H9 (cell line): ENCODE data around the gene TADA3. TPM values are rescaled to one million over a fixed set of nuclear protein-coding genes. Genes with fewer than 3 reads are reported as not detected.

ENCODE experiments used
- DNase-seq: peaks from one replicate; pipeline ENCODE4 v3.0.0-alpha.2; 2017
- H2AFZ ChIP-seq: one replicate; pipeline ENCODE4 v1.6.1; 2013; ENCODE audit warnings: mild to moderate bottlenecking, low read length, control low read depth, moderate library complexity
- H2AK5ac ChIP-seq: 2 replicates; pipeline ENCODE4 v1.6.1; 2013; ENCODE audit warnings: low read length, control low read depth, mixed read lengths; ENCODE audit not compliant: insufficient read length
- H2BK120ac ChIP-seq: one replicate; pipeline ENCODE4 v1.6.1; 2013; ENCODE audit warnings: low read depth, mild to moderate bottlenecking, low read length, control low read depth, inconsistent platforms; ENCODE audit not compliant: poor library complexity, severe bottlenecking
- H2BK12ac ChIP-seq: 2 replicates; pipeline ENCODE4 v1.6.1; 2013; ENCODE audit warnings: low read length, control low read depth, mixed read lengths, low read depth; ENCODE audit not compliant: insufficient read length
- H2BK15ac ChIP-seq: 2 replicates; pipeline ENCODE4 v1.6.1; 2013; ENCODE audit warnings: low read depth, low read length, control low read depth
- H2BK20ac ChIP-seq: one replicate; pipeline ENCODE4 v1.6.1; 2013; ENCODE audit warnings: low read depth, mild to moderate bottlenecking, low read length, control low read depth, inconsistent platforms; ENCODE audit not compliant: poor library complexity, severe bottlenecking
- H2BK5ac ChIP-seq: 2 replicates; pipeline ENCODE4 v1.6.1; 2013; ENCODE audit warnings: low read length, control low read depth, mixed read lengths; ENCODE audit not compliant: insufficient read length
- H3K14ac ChIP-seq: 2 replicates; pipeline ENCODE4 v1.6.1; 2013; ENCODE audit warnings: low read length, control low read depth; ENCODE audit not compliant: insufficient read depth
- H3K18ac ChIP-seq: 2 replicates; pipeline ENCODE4 v1.6.1; 2013; ENCODE audit warnings: low read depth, mild to moderate bottlenecking, mixed read lengths, low read length, control low read depth; ENCODE audit not compliant: insufficient read length
- H3K23ac ChIP-seq: 2 replicates; pipeline ENCODE4 v1.6.1; 2013; ENCODE audit warnings: low read length, control low read depth, mixed read lengths, low read depth; ENCODE audit not compliant: insufficient read length
- H3K23me2 ChIP-seq: 2 replicates; pipeline ENCODE4 v1.6.1; 2013; ENCODE audit warnings: low read depth, mild to moderate bottlenecking, mixed read lengths, low read length, control low read depth; ENCODE audit not compliant: insufficient read length, poor library complexity, severe bottlenecking
- H3K27ac ChIP-seq: 2 replicates; pipeline ENCODE4 v1.5.1; 2013; ENCODE audit warnings: low read length, control low read depth, mixed read lengths, low read depth; ENCODE audit not compliant: insufficient read length
- H3K27me3 ChIP-seq: 2 replicates; pipeline ENCODE4 v1.6.1; 2013; ENCODE audit warnings: low read length, control low read depth, inconsistent platforms; ENCODE audit not compliant: insufficient read depth
- H3K4ac ChIP-seq: 2 replicates; pipeline ENCODE4 v1.6.1; 2013; ENCODE audit warnings: low read depth, mild to moderate bottlenecking, control low read depth, inconsistent platforms, low read length, moderate library complexity
- H3K4me1 ChIP-seq: 2 replicates; pipeline ENCODE4 v1.6.1; 2013; ENCODE audit warnings: low read length, control low read depth, inconsistent platforms; ENCODE audit not compliant: insufficient read depth
- H3K4me2 ChIP-seq: 2 replicates; pipeline ENCODE4 v1.6.1; 2013; ENCODE audit warnings: low read length, control low read depth, mixed read lengths; ENCODE audit not compliant: insufficient read length, insufficient read depth
- H3K56ac ChIP-seq: 2 replicates; pipeline ENCODE4 v1.6.1; 2013; ENCODE audit warnings: low read depth, mild to moderate bottlenecking, mixed read lengths, low read length, control low read depth; ENCODE audit not compliant: insufficient read length
- H3K79me1 ChIP-seq: 2 replicates; pipeline ENCODE4 v1.6.1; 2013; ENCODE audit warnings: low read depth, mild to moderate bottlenecking, moderate library complexity, low read length, control low read depth, inconsistent platforms; ENCODE audit not compliant: insufficient read depth, poor library complexity, severe bottlenecking
- H3K79me2 ChIP-seq: 2 replicates; pipeline ENCODE4 v1.6.1; 2013; ENCODE audit warnings: low read length, control low read depth, inconsistent platforms; ENCODE audit not compliant: insufficient read depth
- H3K9ac ChIP-seq: 2 replicates; pipeline ENCODE4 v1.6.1; 2013; ENCODE audit warnings: low read length, control low read depth, mixed read lengths; ENCODE audit not compliant: insufficient read length; ENCODE audit errors: extremely low read depth
- H3K9me3 ChIP-seq: one replicate; pipeline ENCODE4 v1.6.1; 2013; ENCODE audit warnings: low read depth, low read length, inconsistent platforms; ENCODE audit not compliant: control insufficient read depth
- H3T11ph ChIP-seq: one replicate; pipeline ENCODE4 v1.6.1; 2013; ENCODE audit warnings: mild to moderate bottlenecking, low read length, control low read depth, inconsistent platforms
- H4K20me1 ChIP-seq: one replicate; pipeline ENCODE4 v1.6.1; 2013; ENCODE audit not compliant: control insufficient read depth, insufficient read length, insufficient read depth
- H4K5ac ChIP-seq: 2 replicates; pipeline ENCODE4 v1.6.1; 2013; ENCODE audit warnings: low read depth, mild to moderate bottlenecking, mixed read lengths, low read length, control low read depth; ENCODE audit not compliant: insufficient read length
- H4K8ac ChIP-seq: replicated peaks from 2 replicates; pipeline ENCODE4 v1.6.1; 2013; ENCODE audit warnings: low read length, control low read depth, mixed read lengths, low read depth; ENCODE audit not compliant: insufficient read length
- H4K91ac ChIP-seq: 2 replicates; pipeline ENCODE4 v1.6.1; 2013; ENCODE audit warnings: low read depth, mild to moderate bottlenecking, moderate library complexity, mixed read lengths, low read length, control low read depth; ENCODE audit not compliant: insufficient read length
- H3K27ac Mint-ChIP-seq, 3 experiments: 2 replicates in 2 of 3; 3 replicates in 1 of 3; pipeline ENCODE4 v1.8.0; 2020 to 2021; ENCODE audit warnings: mixed read lengths in 3 of 3, mild to moderate bottlenecking in 1 of 3, moderate library complexity in 1 of 3
- H3K27me3 Mint-ChIP-seq: 2 replicates; pipeline ENCODE4 v1.8.0; 2021; ENCODE audit warnings: low read depth, mild to moderate bottlenecking, moderate library complexity, mixed read lengths
- H3K36me3 Mint-ChIP-seq, 3 experiments: 2 replicates in 2 of 3; 3 replicates in 1 of 3; pipeline ENCODE4 v1.8.0; 2020 to 2021; ENCODE audit warnings: low read depth in 3 of 3, mixed read lengths in 3 of 3; ENCODE audit not compliant: insufficient read depth in 1 of 3
- H3K4me1 Mint-ChIP-seq, 2 experiments: 2 replicates each; pipeline ENCODE4 v1.8.0; 2020; ENCODE audit warnings: mixed read lengths in 2 of 2
- H3K4me3 Mint-ChIP-seq, 2 experiments: 2 replicates in 1 of 2; 3 replicates in 1 of 2; pipeline ENCODE4 v1.8.0; 2020 to 2021; ENCODE audit warnings: mild to moderate bottlenecking in 2 of 2, mixed read lengths in 2 of 2, moderate library complexity in 1 of 2
- H3K9me3 Mint-ChIP-seq, 2 experiments: 2 replicates in 1 of 2; 3 replicates in 1 of 2; pipeline ENCODE4 v1.8.0; 2020; ENCODE audit warnings: mild to moderate bottlenecking in 2 of 2, mixed read lengths in 2 of 2, moderate library complexity in 1 of 2
- CTCF ChIP-seq: fragments of 200-600 bp; sonication (generic); conservative IDR thresholded peaks from 3 replicates; pipeline ENCODE4 v1.8.0; 2021; ENCODE audit warnings: antibody characterized with exemption, mild to moderate bottlenecking
- whole genome bisulfite sequencing: extraction: QIAGEN DNeasy Blood & Tissue Kit; methylation state at CpG from one replicate; pipeline ENCODE4 v1.1.7; 2013; ENCODE audit warnings: missing lambda C conversion rate, low lambda C conversion rate, mixed read lengths; ENCODE audit not compliant: insufficient read length; ENCODE audit errors: extremely low coverage; 5-methylcytosine and 5-hydroxymethylcytosine counted together
- total RNA-seq: library from RNA; stranded (reverse); gene quantifications from 2 replicates; pipeline ENCODE4 v1.2.1, GENCODE V29; 2021

The TADA3 gene
- total RNA-seq, 1 experiment from 2014 or later = 49.8 TPM

GRCh38 chr3:9810433-9810770, 18.1 kb upstream of the TADA3 start:
- peak overlapping the region; percentile 70 for H3K4me2 ChIP-seq
- H3K9me3 ChIP-seq = no peaks in the 10 kb centered on the region
- no peaks in the 10 kb centered on the region for H3K4me1 ChIP-seq
- no peak overlapping the region for H4K91ac ChIP-seq
- H2AK5ac ChIP-seq = no peak overlapping the region
- H4K8ac ChIP-seq = no peak overlapping the region
- Mint-ChIP-seq H3K9me3 (no peaks in the 10 kb centered on the region), H3K36me3 (peaks cover 2 to 18% (median 13%) of the 10 kb centered on the region in 3 experiments; a peak in 6 of 7 replicates), H3K4me3 (peak overlapping the region; percentile 71 to 86), H3K4me1 (peaks cover 20 to 23% of the 10 kb centered on the region in 2 experiments), H3K27me3 (peaks cover 16% of the 10 kb centered on the region), H3K27ac (no peak overlapping the region)
- no peak overlapping the region for H2BK20ac ChIP-seq
- H4K5ac ChIP-seq = no peak overlapping the region
- no peak overlapping the region for H2BK12ac ChIP-seq
- no peak overlapping the region for H2BK15ac ChIP-seq
- H3K23me2 ChIP-seq = peaks cover 7% of the 10 kb centered on the region
- WGBS = no CpG with 5 or more reads among the region's 18 CpGs
- H3K18ac ChIP-seq = no peak overlapping the region
- no peak overlapping the region for H2AFZ ChIP-seq
- no peak overlapping the region for H2BK120ac ChIP-seq
- peak; percentile 62 for DNase-seq
- H3K79me1 ChIP-seq = no peaks in the 10 kb centered on the region
- H3K14ac ChIP-seq = no peak overlapping the region
- H3K9ac ChIP-seq = no peak overlapping the region
- H4K20me1 ChIP-seq = no peaks in the 10 kb centered on the region
- no peak overlapping the region for H3K27ac ChIP-seq
- H2BK5ac ChIP-seq = no peak overlapping the region
- no peak overlapping the region for H3T11ph ChIP-seq
- no peak overlapping the region for H3K56ac ChIP-seq
- TF ChIP-seq CTCF = no peak
- H3K79me2 ChIP-seq = no peaks in the 10 kb centered on the region
- no peaks in the 10 kb centered on the region for H3K27me3 ChIP-seq
- no peak overlapping the region for H3K23ac ChIP-seq
- H3K4ac ChIP-seq = no peak overlapping the region
